IPS-15b (cell line): ENCODE results near the gene ATXN10.

Experiments
- H3K27me3 ChIP-seq: one replicate; pipeline ENCODE4 v1.6.1; 2013; ENCODE audit warnings: low read length; ENCODE audit not compliant: control insufficient read depth, insufficient read depth
- H3K36me3 ChIP-seq: one replicate; pipeline ENCODE4 v1.6.1; 2013; ENCODE audit warnings: low read length; ENCODE audit not compliant: control insufficient read depth, insufficient read depth
- H3K4me1 ChIP-seq: one replicate; pipeline ENCODE4 v1.6.1; 2013; ENCODE audit warnings: mild to moderate bottlenecking, low read length; ENCODE audit not compliant: control insufficient read depth, insufficient read depth
- H3K4me3 ChIP-seq: one replicate; pipeline ENCODE4 v1.5.1; 2013; ENCODE audit warnings: low read depth, low read length
- H3K9ac ChIP-seq: one replicate; pipeline ENCODE4 v1.6.1; 2013; ENCODE audit warnings: low read depth, mild to moderate bottlenecking, low read length
- H3K9me3 ChIP-seq: one replicate; pipeline ENCODE4 v1.6.1; 2013; ENCODE audit warnings: mild to moderate bottlenecking, low read length; ENCODE audit not compliant: control insufficient read depth, insufficient read depth

ATXN10 gene

DNA sequence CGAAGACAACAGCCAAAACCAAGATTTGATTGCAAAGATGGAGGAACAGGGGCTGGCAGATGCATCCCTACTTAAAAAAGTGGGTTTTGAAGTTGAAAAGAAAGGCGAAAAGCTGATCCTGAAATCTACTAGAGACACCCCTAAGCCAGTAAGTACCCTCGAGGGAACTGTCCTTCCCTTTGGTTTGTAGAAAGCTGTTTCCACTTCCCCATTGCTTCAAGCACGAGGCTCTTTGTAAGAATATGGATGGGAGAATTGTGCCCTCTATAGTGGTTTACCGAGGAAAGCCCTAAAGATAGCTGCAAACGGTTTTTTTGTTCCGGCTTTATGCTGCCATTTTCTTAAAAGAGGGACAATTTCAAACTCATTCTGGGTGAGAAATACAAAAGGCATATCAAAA lies 171.4 kb downstream of the ATXN10 start:
- H3K36me3 ChIP-seq, result no peaks in the 10 kb centered on the region
- H3K4me1 ChIP-seq, result peaks cover 10% of the 10 kb centered on the region
- no peaks in the 10 kb centered on the region for H3K27me3 ChIP-seq
- no peak overlapping the region for H3K9ac ChIP-seq
- no peak overlapping the region for H3K4me3 ChIP-seq
- H3K9me3 ChIP-seq, result no peaks in the 10 kb centered on the region

GRCh38 chr22:45843986-45844385 lies 172.4 kb downstream of the ATXN10 start:
- Histone ChIP-seq H3K9me3 (no peaks in the 10 kb centered on the region), H3K36me3 (no peaks in the 10 kb centered on the region), H3K4me3 (no peak overlapping the region), H3K27me3 (no peaks in the 10 kb centered on the region), H3K9ac (no peak overlapping the region), H3K4me1 (peaks cover 10% of the 10 kb centered on the region)

GRCh38 chr22:45845076-45845487 lies 173.4 kb downstream of the ATXN10 start:
- Histone ChIP-seq H3K27me3 (no peaks in the 10 kb centered on the region), H3K4me1 (peaks cover 10% of the 10 kb centered on the region), H3K9ac (no peak overlapping the region), H3K4me3 (no peak overlapping the region), H3K36me3 (no peaks in the 10 kb centered on the region), H3K9me3 (no peaks in the 10 kb centered on the region)

GRCh38 chr22:45846952-45847351 lies 175.3 kb downstream of the ATXN10 start:
- Histone ChIP-seq H3K36me3 (no peaks in the 10 kb centered on the region), H3K4me1 (peaks cover 10% of the 10 kb centered on the region)

DNA sequence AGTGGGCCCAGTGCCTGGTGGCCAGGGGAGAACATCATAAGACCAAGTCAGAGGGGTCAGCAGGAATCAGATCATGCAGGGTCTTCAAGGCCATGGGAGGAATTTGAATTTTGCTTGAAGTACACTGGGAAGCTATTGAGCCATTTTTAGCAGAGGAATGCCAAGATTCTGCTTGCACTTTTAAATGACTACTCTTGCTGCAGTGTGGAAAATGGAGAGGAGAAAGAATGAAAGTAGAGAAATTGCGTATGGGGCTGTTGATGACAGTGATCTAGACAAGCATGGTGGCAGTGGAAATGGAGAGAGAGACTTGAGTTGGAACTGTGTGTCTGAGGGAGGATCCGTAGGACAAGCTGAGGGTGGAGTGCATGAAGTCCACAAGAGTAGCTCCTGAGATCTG lies 177.3 kb downstream of the ATXN10 start:
- Histone ChIP-seq H3K36me3 (no peaks in the 10 kb centered on the region), H3K4me3 (no peak overlapping the region), H3K9ac (no peak overlapping the region), H3K4me1 (peaks cover 10% of the 10 kb centered on the region), H3K27me3 (no peaks in the 10 kb centered on the region), H3K9me3 (peaks cover 4% of the 10 kb centered on the region)

More at GRCh38 chr22:45846952-45847351, 175.3 kb downstream of the ATXN10 start:
- H3K4me3 ChIP-seq, result no peak overlapping the region
- H3K9ac ChIP-seq, result no peak overlapping the region
- no peaks in the 10 kb centered on the region for H3K9me3 ChIP-seq
- H3K27me3 ChIP-seq, result no peaks in the 10 kb centered on the region

DNA sequence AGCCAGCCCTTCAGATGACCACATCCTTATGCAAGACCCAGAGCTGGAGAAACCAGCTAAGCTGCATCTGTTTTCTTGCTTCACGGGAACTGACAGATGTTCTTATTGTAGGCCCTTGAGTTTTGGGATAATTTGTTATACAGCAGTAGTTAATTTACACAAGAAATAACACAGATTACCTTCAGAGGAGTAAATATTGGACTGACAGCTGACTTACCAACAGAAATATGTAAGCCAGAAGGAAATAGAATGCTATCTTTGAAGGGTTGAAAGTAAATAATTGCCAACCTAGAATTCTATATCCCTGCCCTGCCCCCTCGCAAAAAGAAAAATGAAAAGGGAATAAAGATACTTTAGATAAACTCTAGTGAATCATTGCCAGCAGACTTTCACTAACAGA lies 181.2 kb downstream of the ATXN10 start:
- Histone ChIP-seq H3K36me3 (no peaks in the 10 kb centered on the region), H3K4me3 (no peak overlapping the region), H3K27me3 (no peaks in the 10 kb centered on the region), H3K9ac (no peak overlapping the region), H3K9me3 (peaks cover 4% of the 10 kb centered on the region), H3K4me1 (no peaks in the 10 kb centered on the region)

DNA sequence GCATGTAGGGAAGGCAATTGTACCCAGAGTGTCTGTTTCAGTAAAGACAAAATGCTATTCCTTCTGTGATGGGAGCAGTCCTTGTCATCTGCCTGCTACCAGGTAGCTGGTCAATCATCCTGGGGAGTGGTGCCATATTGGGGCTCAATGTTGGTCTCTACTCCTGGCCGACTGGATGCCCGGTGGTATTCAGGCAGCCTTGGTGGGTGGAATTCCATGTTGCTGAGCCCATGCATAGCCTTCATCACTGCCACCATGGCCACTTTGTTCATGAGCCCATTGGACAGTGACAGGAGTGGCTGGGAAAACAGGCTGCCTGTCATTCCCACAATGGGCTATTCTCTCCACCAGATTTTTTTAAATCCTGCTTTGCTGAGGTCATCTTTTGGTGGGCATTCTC lies 184.3 kb downstream of the ATXN10 start:
- Histone ChIP-seq H3K9me3 (peaks cover 4% of the 10 kb centered on the region), H3K9ac (no peak overlapping the region), H3K4me3 (no peak overlapping the region), H3K36me3 (no peaks in the 10 kb centered on the region), H3K27me3 (no peaks in the 10 kb centered on the region), H3K4me1 (no peaks in the 10 kb centered on the region)

GRCh38 chr22:45857519-45857918 lies 185.9 kb downstream of the ATXN10 start:
- no peak overlapping the region for H3K4me3 ChIP-seq
- H3K36me3 ChIP-seq, result no peaks in the 10 kb centered on the region
- no peaks in the 10 kb centered on the region for H3K9me3 ChIP-seq
- H3K4me1 ChIP-seq, result no peaks in the 10 kb centered on the region
- H3K27me3 ChIP-seq, result no peaks in the 10 kb centered on the region
- H3K9ac ChIP-seq, result no peak overlapping the region

DNA sequence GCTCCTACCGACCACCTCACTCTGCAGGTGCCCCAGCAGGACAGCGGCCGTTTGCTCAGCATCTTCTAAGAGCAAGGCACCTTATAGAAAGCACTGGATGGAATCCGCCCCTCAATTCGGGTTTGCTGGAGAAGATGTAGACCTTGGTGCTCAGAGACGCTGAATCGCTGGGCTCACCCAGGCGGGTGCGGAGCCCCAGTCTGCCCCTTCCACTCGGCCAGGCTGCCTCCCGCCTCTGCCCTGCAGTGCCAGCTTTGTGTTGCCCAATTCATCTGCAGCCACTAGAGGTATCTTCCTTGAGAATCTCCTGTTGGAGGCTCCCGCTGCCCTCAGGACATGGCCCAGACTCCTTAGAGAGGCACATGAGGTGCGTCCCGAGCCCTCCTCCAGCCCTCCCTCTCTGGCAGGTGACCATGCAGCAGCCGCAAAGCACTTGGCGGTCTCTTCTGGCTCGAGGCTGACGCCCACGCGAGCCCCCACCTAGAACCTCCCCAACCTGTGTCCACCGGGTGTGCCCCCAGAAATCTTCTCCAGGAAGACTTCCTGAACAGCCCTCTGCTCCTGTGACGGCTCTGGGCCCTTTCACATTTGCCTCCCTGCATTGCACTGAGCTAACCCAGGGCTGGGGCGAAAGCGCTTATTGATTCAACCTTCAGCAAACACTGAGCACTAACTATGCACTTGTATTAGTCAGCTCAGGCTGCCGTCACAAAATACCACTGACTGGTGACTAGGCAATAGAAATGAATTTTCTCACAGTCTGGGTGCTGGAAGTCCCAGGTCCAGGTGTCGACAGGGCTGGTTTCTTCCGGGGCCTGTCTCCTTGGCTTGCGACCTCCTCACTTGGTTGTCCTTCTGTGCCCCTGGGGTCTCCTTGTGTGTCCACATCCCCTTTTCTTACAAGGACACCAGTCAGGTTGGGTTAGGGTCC lies 187.9 kb downstream of the ATXN10 start:
- Histone ChIP-seq H3K36me3 (no peaks in the 10 kb centered on the region), H3K27me3 (no peaks in the 10 kb centered on the region), H3K4me3 (no peak overlapping the region), H3K9me3 (no peaks in the 10 kb centered on the region), H3K4me1 (no peaks in the 10 kb centered on the region), H3K9ac (no peak overlapping the region)

DNA sequence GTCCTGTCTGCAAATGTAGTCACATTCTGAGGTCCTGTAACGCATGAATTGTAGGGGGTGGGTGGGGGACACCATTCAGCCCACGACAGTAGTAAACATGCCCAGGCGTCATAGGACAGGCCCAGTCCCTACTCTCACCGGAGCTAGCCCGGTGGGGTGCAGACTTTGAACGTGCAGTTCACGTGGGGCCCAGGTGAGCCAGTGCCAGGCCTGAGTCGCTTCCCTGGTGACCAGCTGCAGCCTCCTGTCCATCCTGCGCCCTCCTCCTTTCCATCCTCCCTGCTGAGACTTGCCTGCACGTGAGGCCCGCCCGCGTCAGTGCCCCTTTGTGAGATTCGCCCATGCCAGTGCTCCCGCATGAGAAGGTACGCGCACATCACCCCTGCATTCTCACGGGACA lies 188.6 kb downstream of the ATXN10 start:
- Histone ChIP-seq H3K4me1 (no peaks in the 10 kb centered on the region), H3K36me3 (no peaks in the 10 kb centered on the region), H3K27me3 (peaks cover 5% of the 10 kb centered on the region), H3K9ac (no peak overlapping the region), H3K9me3 (no peaks in the 10 kb centered on the region), H3K4me3 (no peak overlapping the region)

GRCh38 chr22:45861259-45861658 lies 189.6 kb downstream of the ATXN10 start:
- Histone ChIP-seq H3K27me3 (peaks cover 15% of the 10 kb centered on the region), H3K36me3 (no peaks in the 10 kb centered on the region), H3K9me3 (no peaks in the 10 kb centered on the region), H3K9ac (no peak overlapping the region), H3K4me3 (no peak overlapping the region), H3K4me1 (no peaks in the 10 kb centered on the region)

DNA sequence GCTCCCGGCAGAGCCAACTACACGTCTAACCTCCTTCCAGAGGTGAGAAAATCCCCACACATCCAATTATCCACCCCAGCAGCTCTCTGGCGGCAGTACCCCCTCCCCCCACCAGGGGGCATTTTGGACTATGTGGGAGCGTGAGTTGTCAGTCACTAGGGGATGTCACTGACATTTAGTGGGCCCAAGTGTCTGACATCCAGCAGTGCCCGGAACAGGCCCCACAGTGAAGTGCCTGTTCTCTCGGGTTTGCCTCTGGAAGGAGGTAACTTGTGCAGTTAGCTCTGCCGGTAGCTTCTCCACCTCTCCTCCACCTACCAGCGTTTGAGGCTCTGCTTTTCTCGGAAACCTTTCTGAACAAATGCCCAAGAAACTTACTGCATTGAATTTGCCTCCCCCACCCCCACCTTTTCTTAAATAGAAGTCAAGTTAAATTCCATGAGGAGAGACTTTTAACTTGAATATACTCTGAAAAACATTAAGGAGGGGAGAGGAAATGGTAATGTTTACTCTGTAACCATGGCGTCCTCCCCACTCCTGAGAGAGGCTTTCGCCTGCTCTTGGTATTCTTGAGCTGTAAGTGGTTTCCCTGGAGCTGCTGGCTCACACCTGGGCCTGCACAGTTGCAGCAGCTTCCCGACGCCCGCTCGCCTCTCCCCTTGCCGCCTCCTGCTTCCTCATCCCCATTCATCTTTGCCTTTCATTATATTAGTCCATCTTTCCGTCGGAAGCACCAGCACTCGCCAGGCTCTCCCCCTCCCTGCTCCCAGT lies 192.5 kb downstream of the ATXN10 start:
- Histone ChIP-seq H3K4me3 (no peak overlapping the region), H3K27me3 (peaks cover 36% of the 10 kb centered on the region), H3K36me3 (no peaks in the 10 kb centered on the region), H3K9me3 (no peaks in the 10 kb centered on the region), H3K4me1 (no peaks in the 10 kb centered on the region), H3K9ac (no peak overlapping the region)
